HepG2 (cell line): ENCODE results near the gene BCL2L13. TPM values are rescaled to one million over a fixed set of nuclear protein-coding genes. Genes with fewer than 3 reads are reported as not detected.

Source experiments
- ATAC-seq: fragments of 200-7000 bp; cut with Tn5 transposase; 3 replicates; pipeline ENCODE4 v1.9.1; 2020; ENCODE audit warnings: mild to moderate bottlenecking, moderate library complexity
- BruUV-seq: library from RNA; stranded (reverse); fragments of 400-500 nt; replicated peaks from 2 replicates; lab custom pipeline; 2021; lab: Mats Ljungman, UMichigan
- CTCF ChIA-PET: fragments of 300-600 bp; formaldehyde crosslinking; extraction: SDS; loops from one replicate; lab custom pipeline; 2021; ENCODE audit warnings: low total read pairs, inconsistent platforms, low intra/inter-chr PET ratio; lab: Yijun Ruan, JAX
- POLR2A ChIA-PET: fragments of 350-600 bp; sonication (Branson Sonifier 250); formaldehyde crosslinking; loops from one replicate; lab custom pipeline; 2020; ENCODE audit warnings: antibody characterized with exemption, inconsistent platforms; lab: Yijun Ruan, JAX
- DNase-seq: peaks from one replicate; pipeline ENCODE4 v3.0.0-alpha.2; 2015; ENCODE audit warnings: low spot score
- FAIRE-seq: peaks from 3 replicates; lab custom pipeline; 2011; peaks lifted over from hg19 to GRCh38; lab: Jason Lieb, UNC
- H2AFZ ChIP-seq: one replicate; pipeline ENCODE4 v1.6.1; 2011; ENCODE audit warnings: low read length, inconsistent platforms
- H3K27ac ChIP-seq: fragments of 300-600 bp; 3 replicates; pipeline ENCODE4 v1.8.0; 2011; ENCODE audit warnings: mixed run types, mild to moderate bottlenecking, mixed read lengths, low read length, inconsistent platforms; ENCODE audit not compliant: insufficient read depth; ENCODE audit errors: extremely low read length
- H3K27me3 ChIP-seq, 2 experiments: fragments of 200-600 bp in 1 of 2; 2 replicates in 1 of 2; 3 replicates in 1 of 2; pipeline versions ENCODE4 v1.6.0 to v1.8.0; 2011; ENCODE audit warnings: low read length in 2 of 2, mild to moderate bottlenecking in 2 of 2, moderate library complexity in 2 of 2, inconsistent platforms in 1 of 2; ENCODE audit not compliant: insufficient read depth in 2 of 2, control insufficient read depth in 1 of 2
- H3K36me3 ChIP-seq, 2 experiments: fragments of 200-600 bp in 1 of 2; replicated peaks in 1 of 2; 2 replicates in 1 of 2; 3 replicates in 1 of 2; pipeline versions ENCODE4 v1.5.1 to v1.8.0; 2011; ENCODE audit warnings: low read length in 2 of 2, inconsistent platforms in 1 of 2; ENCODE audit not compliant: insufficient read depth in 2 of 2, control insufficient read depth in 1 of 2
- H3K4me1 ChIP-seq: 2 replicates; pipeline ENCODE4 v1.5.1; 2012; ENCODE audit warnings: low read length, inconsistent platforms; ENCODE audit not compliant: insufficient read depth
- H3K4me2 ChIP-seq: 2 replicates; pipeline ENCODE4 v1.6.0; 2011; ENCODE audit warnings: low read depth, low read length, inconsistent platforms
- H3K4me3 ChIP-seq, 3 experiments: fragments of 200-600 bp in 1 of 3; sonication (generic), shearing (Covaris generic) in 1 of 3; replicated peaks in 1 of 3; 2 replicates each; pipeline ENCODE4 v1.5.1; 2011 to 2016; ENCODE audit warnings: low read length in 3 of 3, inconsistent platforms in 2 of 3, low read depth in 2 of 3, mild to moderate bottlenecking in 2 of 3, control low read depth in 1 of 3, mixed read lengths in 1 of 3; ENCODE audit not compliant: insufficient read depth in 1 of 3
- H3K79me2 ChIP-seq: one replicate; pipeline ENCODE4 v1.6.1; 2011; ENCODE audit warnings: low read length, inconsistent platforms; ENCODE audit not compliant: insufficient read depth
- H3K9ac ChIP-seq: 2 replicates; pipeline ENCODE4 v1.6.0; 2011; ENCODE audit warnings: mild to moderate bottlenecking, low read depth, low read length, inconsistent platforms; ENCODE audit not compliant: insufficient read depth
- H3K9me3 ChIP-seq: 2 replicates; pipeline ENCODE4 v1.5.1; 2012; ENCODE audit warnings: mild to moderate bottlenecking, low read length
- H4K20me1 ChIP-seq: 2 replicates; pipeline ENCODE4 v1.6.0; 2011; ENCODE audit warnings: inconsistent platforms, mild to moderate bottlenecking, low read length, moderate library complexity; ENCODE audit not compliant: insufficient read depth
- E2F2 ChIP-seq: sonication (generic); formaldehyde crosslinking; IDR thresholded peaks from 2 replicates; pipeline ENCODE4 v1.4.0; 2020; ENCODE audit warnings: missing genetic modification reagents, borderline replicate concordance
- HMGA1 ChIP-seq: sonication (generic); formaldehyde crosslinking; conservative IDR thresholded peaks from 2 replicates; pipeline ENCODE4 v1.4.0; 2020; ENCODE audit warnings: missing genetic modification reagents
- NFIC ChIP-seq: IDR thresholded peaks from 2 replicates; pipeline ENCODE4 v1.6.1; 2012; ENCODE audit warnings: mild to moderate bottlenecking, low read length, inconsistent platforms
- NFKBIZ ChIP-seq: IDR thresholded peaks from 2 replicates; pipeline ENCODE4 v1.6.1; 2018; ENCODE audit warnings: missing genetic modification reagents, missing compliant biosample characterization
- PHF21A ChIP-seq: sonication (generic); formaldehyde crosslinking; IDR thresholded peaks from 2 replicates; pipeline ENCODE4 v1.5.0; 2020; ENCODE audit warnings: mild to moderate bottlenecking, missing genetic modification reagents
- PPARG ChIP-seq: conservative IDR thresholded peaks from 2 replicates; pipeline ENCODE4 v1.6.1; 2016; ENCODE audit warnings: missing biosample characterization, missing genetic modification reagents
- SRY ChIP-seq: sonication (generic); formaldehyde crosslinking; IDR thresholded peaks from 2 replicates; pipeline ENCODE4 v1.8.0; 2022; ENCODE audit warnings: mild to moderate bottlenecking, missing genetic modification reagents
- ZNF234 ChIP-seq: sonication (generic); formaldehyde crosslinking; conservative IDR thresholded peaks from 2 replicates; pipeline ENCODE4 v1.5.1; 2020; ENCODE audit warnings: mild to moderate bottlenecking, missing genetic modification reagents
- WGBS: methylation state at CpG from one replicate; pipeline ENCODE4 v1.1.6; 2017; ENCODE audit warnings: low lambda C conversion rate; 5-methylcytosine and 5-hydroxymethylcytosine counted together
- in situ Hi-C: cut with HindIII; loops from 2 replicates; pipeline ENCODE4 v1.10.0; 2017; ENCODE audit warnings: low pct_unique_long_range_greater_than_20kb; ENCODE audit not compliant: extremely low pct_ligation_motif_present
- intact Hi-C: fragments of 100-400 bp; cut with micrococcal nuclease; formaldehyde crosslinking; loops from one replicate; pipeline ENCODE4 v1.10.0; 2022; ENCODE audit not compliant: unreplicated experiment
- polyA plus RNA-seq, 8 experiments: library from polyadenylated mRNA; depleted of rRNA in 3 of 8; stranded (reverse) in 7 of 8; unstranded in 1 of 8; fragments of >200 nt; fragmentation: Illumina TruSeq in 4 of 8; extraction: Trizol in 4 of 8; gene quantifications; 2 replicates each; pipeline versions ENCODE4 v1.2.1 to v1.2.3, GENCODE V29; 2011 to 2016; ENCODE audit warnings: low read depth in 4 of 8, missing spikeins in 1 of 8, mixed read lengths in 1 of 8; ENCODE audit not compliant: insufficient read depth in 1 of 8
- total RNA-seq, 5 experiments: library from RNA; depleted of rRNA; stranded (reverse); fragments of >200 nt; fragmentation: Illumina TruSeq; extraction: Trizol; gene quantifications; 2 replicates each; pipeline ENCODE4 v1.2.3, GENCODE V29; 2016; ENCODE audit warnings: low read depth in 1 of 5
- TF ChIP-seq, protein P1 (sequence below): sonication (generic); formaldehyde crosslinking; IDR thresholded peaks from 2 replicates; pipeline ENCODE4 v1.4.0; 2020; ENCODE audit warnings: low read depth, mild to moderate bottlenecking, missing genetic modification reagents
- TF ChIP-seq, protein P2 (sequence below): IDR thresholded peaks from 2 replicates; pipeline ENCODE4 v1.6.1; 2016; ENCODE audit warnings: low read depth, borderline replicate concordance
- TF ChIP-seq, protein P3 (sequence below), 2 experiments: sonication (generic) in 1 of 2; formaldehyde crosslinking in 1 of 2; IDR thresholded peaks; 2 replicates each; pipeline versions ENCODE4 v1.4.0 to v1.6.1; 2018 to 2020; ENCODE audit warnings: missing genetic modification reagents in 2 of 2, borderline replicate concordance in 1 of 2, low read depth in 1 of 2, mild to moderate bottlenecking in 1 of 2, missing biosample characterization in 1 of 2
- TF ChIP-seq, protein P4 (sequence below): IDR thresholded peaks from 2 replicates; pipeline ENCODE4 v1.6.1; 2016; ENCODE audit warnings: mild to moderate bottlenecking, missing biosample characterization, missing genetic modification reagents

BCL2L13 gene
- total and polyA plus RNA-seq, 2 of the 13 experiments (the other 11 are each of a cell fraction or from before 2014, with no cell fraction given) = 13.5 to 14.6 TPM

DNA sequence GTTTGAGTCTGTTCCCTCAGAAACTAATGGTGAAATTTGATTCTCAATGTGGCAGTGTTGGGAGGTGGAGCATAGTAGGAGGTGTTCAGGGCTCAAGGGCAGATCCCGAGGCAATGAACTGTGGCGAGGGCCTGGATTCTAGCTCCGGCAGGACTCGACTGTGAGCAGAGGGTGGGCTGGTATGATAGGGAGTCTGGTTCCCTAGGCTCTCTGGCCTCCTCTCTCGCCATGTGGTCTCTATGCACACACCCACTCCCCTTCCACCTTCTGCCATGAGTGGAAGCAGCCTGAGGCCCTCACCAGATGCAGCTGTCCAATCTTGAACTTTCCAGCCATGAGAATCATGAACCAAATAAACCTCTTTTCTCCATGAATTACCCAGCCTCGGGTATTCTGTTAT lies 42.3 kb upstream of the BCL2L13 start:
- Histone ChIP-seq H2AFZ (no peak overlapping the region), H3K9me3 (no peaks in the 10 kb centered on the region), H3K4me3 (no peak overlapping the region), H4K20me1 (no peaks in the 10 kb centered on the region), H3K9ac (no peak overlapping the region), H3K79me2 (no peaks in the 10 kb centered on the region), H3K27me3 (no peaks in the 10 kb centered on the region), H3K4me2 (no peak overlapping the region), H3K36me3 (peaks cover 32 to 83% of the 10 kb centered on the region in 2 experiments), H3K4me1 (no peaks in the 10 kb centered on the region), H3K27ac (no peak overlapping the region)
- no TSS peak for BruUV-seq
- intact Hi-C loops (no loop called here), in situ Hi-C loops (no loop called here)
- ATAC-seq (no peak), DNase-seq (no peak), FAIRE-seq (no peak)
- ChIA-PET CTCF (no interaction called here), POLR2A (no interaction called here)
- TF ChIP-seq PPARG (CRISPR knock-in tag) (no peak), E2F2 (CRISPR knock-in tag) (no peak), PHF21A (CRISPR knock-in tag) (no peak), NFKBIZ (CRISPR knock-in tag) (no peak), NFIC (no peak), ZNF234 (CRISPR knock-in tag) (no peak), HMGA1 (CRISPR knock-in tag) (no peak), SRY (CRISPR knock-in tag) (no peak)
- TF ChIP-seq, protein P1, sequence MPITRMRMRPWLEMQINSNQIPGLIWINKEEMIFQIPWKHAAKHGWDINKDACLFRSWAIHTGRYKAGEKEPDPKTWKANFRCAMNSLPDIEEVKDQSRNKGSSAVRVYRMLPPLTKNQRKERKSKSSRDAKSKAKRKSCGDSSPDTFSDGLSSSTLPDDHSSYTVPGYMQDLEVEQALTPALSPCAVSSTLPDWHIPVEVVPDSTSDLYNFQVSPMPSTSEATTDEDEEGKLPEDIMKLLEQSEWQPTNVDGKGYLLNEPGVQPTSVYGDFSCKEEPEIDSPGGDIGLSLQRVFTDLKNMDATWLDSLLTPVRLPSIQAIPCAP (CRISPR knock-in tag) = no peak
- TF ChIP-seq, protein P2, sequence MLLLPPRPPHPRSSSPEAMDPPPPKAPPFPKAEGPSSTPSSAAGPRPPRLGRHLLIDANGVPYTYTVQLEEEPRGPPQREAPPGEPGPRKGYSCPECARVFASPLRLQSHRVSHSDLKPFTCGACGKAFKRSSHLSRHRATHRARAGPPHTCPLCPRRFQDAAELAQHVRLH (CRISPR knock-in tag) = no peak
- TF ChIP-seq, protein P3, sequence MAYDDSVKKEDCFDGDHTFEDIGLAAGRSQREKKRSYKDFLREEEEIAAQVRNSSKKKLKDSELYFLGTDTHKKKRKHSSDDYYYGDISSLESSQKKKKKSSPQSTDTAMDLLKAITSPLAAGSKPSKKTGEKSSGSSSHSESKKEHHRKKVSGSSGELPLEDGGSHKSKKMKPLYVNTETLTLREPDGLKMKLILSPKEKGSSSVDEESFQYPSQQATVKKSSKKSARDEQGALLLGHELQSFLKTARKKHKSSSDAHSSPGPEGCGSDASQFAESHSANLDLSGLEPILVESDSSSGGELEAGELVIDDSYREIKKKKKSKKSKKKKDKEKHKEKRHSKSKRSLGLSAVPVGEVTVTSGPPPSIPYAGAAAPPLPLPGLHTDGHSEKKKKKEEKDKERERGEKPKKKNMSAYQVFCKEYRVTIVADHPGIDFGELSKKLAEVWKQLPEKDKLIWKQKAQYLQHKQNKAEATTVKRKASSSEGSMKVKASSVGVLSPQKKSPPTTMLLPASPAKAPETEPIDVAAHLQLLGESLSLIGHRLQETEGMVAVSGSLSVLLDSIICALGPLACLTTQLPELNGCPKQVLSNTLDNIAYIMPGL (CRISPR knock-in tag; IDR thresholded peaks at IDR 0.05; ENCODE audit: borderline replicate concordance in 1 of 2, low read depth in 1 of 2) = no peak
- TF ChIP-seq, protein P4, sequence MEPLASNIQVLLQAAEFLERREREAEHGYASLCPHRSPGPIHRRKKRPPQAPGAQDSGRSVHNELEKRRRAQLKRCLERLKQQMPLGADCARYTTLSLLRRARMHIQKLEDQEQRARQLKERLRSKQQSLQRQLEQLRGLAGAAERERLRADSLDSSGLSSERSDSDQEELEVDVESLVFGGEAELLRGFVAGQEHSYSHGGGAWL (CRISPR knock-in tag) = no peak
- WGBS = 96% methylated on average over 4 of the region's 6 CpGs
